ENCODE results near the gene TMEM11.

TMEM11 gene

DNA sequence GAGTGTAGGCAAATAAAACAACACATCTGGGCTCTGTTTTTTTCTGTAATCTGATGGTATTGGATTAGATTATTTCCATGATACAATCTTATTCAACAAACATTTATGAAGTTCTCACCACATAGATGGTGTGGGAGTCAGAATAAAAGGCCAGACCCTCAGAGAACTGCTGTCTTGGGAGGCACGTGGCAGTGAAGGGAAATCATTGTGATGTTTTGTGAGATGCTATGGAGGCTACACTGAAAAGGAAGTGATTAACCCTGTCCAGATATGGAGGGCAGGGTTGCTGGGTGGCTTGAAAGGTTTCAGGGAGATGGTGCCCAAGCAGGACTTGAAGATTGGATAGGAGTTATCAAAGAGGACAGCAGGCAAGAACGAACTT is 51.6 kb downstream of the TMEM11 start:
- no peak for DNase-seq (ENCODE audit: low read depth in 1 of 2, low spot score in 1 of 2)
- Histone ChIP-seq H3K27me3 (ENCODE audit: insufficient read depth, poor library complexity, severe bottlenecking) (no peaks in the 10 kb centered on the region), H3K27ac (replicated peaks) (no peak overlapping the region), H3K4me3 (replicated peaks; ENCODE audit: insufficient read depth, low read length) (no peak overlapping the region)
- TF ChIP-seq, protein P1, sequence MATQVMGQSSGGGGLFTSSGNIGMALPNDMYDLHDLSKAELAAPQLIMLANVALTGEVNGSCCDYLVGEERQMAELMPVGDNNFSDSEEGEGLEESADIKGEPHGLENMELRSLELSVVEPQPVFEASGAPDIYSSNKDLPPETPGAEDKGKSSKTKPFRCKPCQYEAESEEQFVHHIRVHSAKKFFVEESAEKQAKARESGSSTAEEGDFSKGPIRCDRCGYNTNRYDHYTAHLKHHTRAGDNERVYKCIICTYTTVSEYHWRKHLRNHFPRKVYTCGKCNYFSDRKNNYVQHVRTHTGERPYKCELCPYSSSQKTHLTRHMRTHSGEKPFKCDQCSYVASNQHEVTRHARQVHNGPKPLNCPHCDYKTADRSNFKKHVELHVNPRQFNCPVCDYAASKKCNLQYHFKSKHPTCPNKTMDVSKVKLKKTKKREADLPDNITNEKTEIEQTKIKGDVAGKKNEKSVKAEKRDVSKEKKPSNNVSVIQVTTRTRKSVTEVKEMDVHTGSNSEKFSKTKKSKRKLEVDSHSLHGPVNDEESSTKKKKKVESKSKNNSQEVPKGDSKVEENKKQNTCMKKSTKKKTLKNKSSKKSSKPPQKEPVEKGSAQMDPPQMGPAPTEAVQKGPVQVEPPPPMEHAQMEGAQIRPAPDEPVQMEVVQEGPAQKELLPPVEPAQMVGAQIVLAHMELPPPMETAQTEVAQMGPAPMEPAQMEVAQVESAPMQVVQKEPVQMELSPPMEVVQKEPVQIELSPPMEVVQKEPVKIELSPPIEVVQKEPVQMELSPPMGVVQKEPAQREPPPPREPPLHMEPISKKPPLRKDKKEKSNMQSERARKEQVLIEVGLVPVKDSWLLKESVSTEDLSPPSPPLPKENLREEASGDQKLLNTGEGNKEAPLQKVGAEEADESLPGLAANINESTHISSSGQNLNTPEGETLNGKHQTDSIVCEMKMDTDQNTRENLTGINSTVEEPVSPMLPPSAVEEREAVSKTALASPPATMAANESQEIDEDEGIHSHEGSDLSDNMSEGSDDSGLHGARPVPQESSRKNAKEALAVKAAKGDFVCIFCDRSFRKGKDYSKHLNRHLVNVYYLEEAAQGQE (IDR thresholded peaks at IDR 0.05; ENCODE audit: insufficient replicate concordance, low read depth), result no peak

DNA sequence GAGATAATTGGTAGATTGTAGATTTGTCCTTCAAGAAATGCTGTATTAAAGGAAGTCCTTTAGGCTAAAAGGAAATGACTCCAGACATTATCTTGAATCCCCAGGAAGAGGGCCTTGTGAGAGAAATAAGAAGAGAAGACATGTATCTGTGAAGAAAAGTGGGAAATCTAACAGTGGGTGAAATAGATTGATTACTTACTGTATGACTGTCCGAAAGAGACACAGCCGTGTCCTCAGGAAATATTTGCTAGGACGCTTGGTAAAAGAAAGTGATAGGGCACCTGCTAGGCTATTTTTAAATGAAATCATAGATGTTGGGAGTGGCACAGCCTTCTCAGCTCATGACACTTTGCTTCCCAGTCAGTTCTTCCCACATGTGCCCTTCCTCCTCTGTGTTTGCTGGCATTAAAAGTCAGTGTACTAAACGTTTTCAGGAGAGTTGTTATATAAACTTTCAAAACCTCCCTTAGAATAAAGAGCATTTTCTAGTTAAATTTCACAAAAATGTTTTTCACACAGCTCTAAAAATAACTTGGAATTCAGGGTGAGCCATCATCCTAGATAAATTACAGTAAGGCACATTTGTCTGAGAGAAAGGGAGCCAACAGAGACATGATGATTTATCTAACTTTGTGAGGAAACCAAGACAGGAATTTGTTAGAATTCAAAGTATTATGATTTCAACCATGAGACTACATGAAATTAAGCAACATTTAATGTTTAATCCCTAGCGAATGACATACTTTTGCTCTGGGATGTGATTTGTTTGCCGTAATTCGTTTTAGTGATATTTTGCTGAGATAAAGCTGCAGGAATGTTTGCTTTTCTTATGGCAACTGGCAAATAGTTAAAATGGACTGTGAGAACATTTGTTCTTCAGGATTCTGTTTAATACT is 52.2 kb downstream of the TMEM11 start:
- TF ChIP-seq GABPA (IDR thresholded peaks at IDR 0.05; ENCODE audit: low read depth) (no peak), SPI1 (IDR thresholded peaks at IDR 0.05; ENCODE audit: borderline replicate concordance, low read depth) (no peak), POLR2AphosphoS5 (IDR thresholded peaks at IDR 0.05; ENCODE audit: low read depth) (no peak)
- TF ChIP-seq, protein P1 (IDR thresholded peaks at IDR 0.05; ENCODE audit: insufficient replicate concordance, low read depth), result no peak
- TF ChIP-seq, protein P2, sequence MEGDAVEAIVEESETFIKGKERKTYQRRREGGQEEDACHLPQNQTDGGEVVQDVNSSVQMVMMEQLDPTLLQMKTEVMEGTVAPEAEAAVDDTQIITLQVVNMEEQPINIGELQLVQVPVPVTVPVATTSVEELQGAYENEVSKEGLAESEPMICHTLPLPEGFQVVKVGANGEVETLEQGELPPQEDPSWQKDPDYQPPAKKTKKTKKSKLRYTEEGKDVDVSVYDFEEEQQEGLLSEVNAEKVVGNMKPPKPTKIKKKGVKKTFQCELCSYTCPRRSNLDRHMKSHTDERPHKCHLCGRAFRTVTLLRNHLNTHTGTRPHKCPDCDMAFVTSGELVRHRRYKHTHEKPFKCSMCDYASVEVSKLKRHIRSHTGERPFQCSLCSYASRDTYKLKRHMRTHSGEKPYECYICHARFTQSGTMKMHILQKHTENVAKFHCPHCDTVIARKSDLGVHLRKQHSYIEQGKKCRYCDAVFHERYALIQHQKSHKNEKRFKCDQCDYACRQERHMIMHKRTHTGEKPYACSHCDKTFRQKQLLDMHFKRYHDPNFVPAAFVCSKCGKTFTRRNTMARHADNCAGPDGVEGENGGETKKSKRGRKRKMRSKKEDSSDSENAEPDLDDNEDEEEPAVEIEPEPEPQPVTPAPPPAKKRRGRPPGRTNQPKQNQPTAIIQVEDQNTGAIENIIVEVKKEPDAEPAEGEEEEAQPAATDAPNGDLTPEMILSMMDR (IDR thresholded peaks at IDR 0.05; ENCODE audit: insufficient read depth, low read length), result no peak
- Histone ChIP-seq H3K27me3 (ENCODE audit: insufficient read depth, poor library complexity, severe bottlenecking) (no peaks in the 10 kb centered on the region), H3K4me3 (replicated peaks; ENCODE audit: insufficient read depth, low read length) (no peak overlapping the region), H3K27ac (replicated peaks) (no peak overlapping the region)
- no peak for DNase-seq (ENCODE audit: low read depth in 1 of 2, low spot score in 1 of 2)

DNA sequence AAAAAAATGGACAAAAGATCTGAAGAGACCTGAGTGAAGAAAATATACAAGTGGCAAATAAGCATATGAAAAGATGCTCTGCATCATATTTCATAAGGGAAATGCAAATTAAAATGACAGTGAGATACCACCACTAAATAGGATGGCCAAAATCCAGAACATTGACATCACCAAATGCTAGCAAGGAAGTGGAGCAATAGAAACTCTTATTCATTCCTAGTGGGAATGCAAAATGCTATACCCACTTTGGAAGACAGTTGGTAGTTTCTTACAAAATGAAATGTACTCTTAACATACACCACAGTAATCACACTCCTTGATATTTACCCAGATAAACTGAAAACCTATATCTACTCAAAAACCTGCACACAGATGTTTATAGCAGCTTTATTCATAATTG is 53.6 kb downstream of the TMEM11 start:
- TF ChIP-seq POLR2AphosphoS5 (IDR thresholded peaks at IDR 0.05; ENCODE audit: low read depth) (no peak), GABPA (IDR thresholded peaks at IDR 0.05; ENCODE audit: low read depth) (no peak), SPI1 (IDR thresholded peaks at IDR 0.05; ENCODE audit: borderline replicate concordance, low read depth) (no peak)
- TF ChIP-seq, protein P2 (IDR thresholded peaks at IDR 0.05; ENCODE audit: insufficient read depth, low read length), result no peak
- TF ChIP-seq, protein P1 (IDR thresholded peaks at IDR 0.05; ENCODE audit: insufficient replicate concordance, low read depth), result no peak
- Histone ChIP-seq H3K27me3 (ENCODE audit: insufficient read depth, poor library complexity, severe bottlenecking) (no peaks in the 10 kb centered on the region), H3K4me3 (replicated peaks; ENCODE audit: insufficient read depth, low read length) (no peak overlapping the region), H3K27ac (replicated peaks) (no peak overlapping the region)
- no peak for DNase-seq (ENCODE audit: low read depth in 1 of 2, low spot score in 1 of 2)
